Fibroblast of lung (primary cell): Measurements from ENCODE around the gene KRTCAP2.

Source experiments
- EZH2 ChIP-seq: IDR thresholded peaks from 2 replicates; pipeline ENCODE4 v1.5.1; 2012; ENCODE audit warnings: low read length, control low read depth, mild to moderate bottlenecking; ENCODE audit errors: missing control alignments
- TF ChIP-seq, protein P1 (sequence below), 2 donors: IDR thresholded peaks in 1 of 2; conservative IDR thresholded peaks in 1 of 2; 1 replicate in 1 of 2; 2 replicates in 1 of 2; pipeline ENCODE4 v1.5.1; 2011 to 2012; ENCODE audit warnings: low read length in 2 of 2, control low read depth in 1 of 2, inconsistent platforms in 1 of 2, low read depth in 1 of 2, mild to moderate bottlenecking in 1 of 2

DNA sequence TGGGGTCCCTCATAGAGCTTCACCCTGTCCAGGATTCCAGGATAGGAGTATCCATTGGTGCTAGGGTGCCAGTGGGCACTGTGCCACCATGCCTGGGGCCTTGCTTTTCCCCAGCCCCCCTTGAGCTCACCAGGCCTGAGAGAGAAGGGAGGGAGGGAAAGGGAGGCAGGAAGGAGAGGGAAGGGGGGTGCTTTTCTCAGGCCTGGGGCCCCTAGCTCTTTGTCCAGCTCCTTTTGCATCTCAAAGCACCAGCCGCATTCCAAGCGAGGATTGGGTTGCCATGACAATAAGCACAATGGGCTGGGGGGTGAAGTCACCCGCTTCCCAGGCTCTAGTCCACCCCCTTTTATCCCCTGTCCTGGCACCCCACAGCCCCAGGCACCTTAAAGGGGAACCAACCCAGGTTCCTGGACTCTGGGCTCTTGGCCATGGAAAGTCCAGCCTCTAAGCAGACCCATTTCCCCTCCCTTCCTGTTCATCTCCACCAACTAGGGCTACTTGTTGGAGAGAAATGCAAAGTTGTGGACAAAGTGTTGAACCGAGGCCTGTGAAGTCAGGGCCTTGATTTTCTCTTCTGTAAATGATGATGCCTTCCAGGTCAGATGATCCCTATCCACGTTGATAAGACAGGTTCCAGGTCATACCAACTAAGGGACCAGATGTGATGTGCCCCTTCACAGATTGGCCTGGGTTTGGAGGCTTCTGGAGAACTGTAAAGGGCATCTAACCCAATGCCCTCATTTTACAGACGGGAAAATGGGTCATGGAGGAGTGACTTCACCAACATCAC lies 23.2 kb upstream of the KRTCAP2 start:
- TF ChIP-seq, protein P1, sequence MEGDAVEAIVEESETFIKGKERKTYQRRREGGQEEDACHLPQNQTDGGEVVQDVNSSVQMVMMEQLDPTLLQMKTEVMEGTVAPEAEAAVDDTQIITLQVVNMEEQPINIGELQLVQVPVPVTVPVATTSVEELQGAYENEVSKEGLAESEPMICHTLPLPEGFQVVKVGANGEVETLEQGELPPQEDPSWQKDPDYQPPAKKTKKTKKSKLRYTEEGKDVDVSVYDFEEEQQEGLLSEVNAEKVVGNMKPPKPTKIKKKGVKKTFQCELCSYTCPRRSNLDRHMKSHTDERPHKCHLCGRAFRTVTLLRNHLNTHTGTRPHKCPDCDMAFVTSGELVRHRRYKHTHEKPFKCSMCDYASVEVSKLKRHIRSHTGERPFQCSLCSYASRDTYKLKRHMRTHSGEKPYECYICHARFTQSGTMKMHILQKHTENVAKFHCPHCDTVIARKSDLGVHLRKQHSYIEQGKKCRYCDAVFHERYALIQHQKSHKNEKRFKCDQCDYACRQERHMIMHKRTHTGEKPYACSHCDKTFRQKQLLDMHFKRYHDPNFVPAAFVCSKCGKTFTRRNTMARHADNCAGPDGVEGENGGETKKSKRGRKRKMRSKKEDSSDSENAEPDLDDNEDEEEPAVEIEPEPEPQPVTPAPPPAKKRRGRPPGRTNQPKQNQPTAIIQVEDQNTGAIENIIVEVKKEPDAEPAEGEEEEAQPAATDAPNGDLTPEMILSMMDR (conservative IDR thresholded peaks at IDR 0.05 in 1 of 2, IDR thresholded peaks at IDR 0.05 in 1 of 2; ENCODE audit: low read depth in 1 of 2, low read length in 2 of 2), result no peak
- no peak for TF ChIP-seq EZH2
